Lower leg skin (tissue), 3 donors: ENCODE data around the gene DEFB108B.
"Not testable (repeated sequence)": the region's sequence is repeated elsewhere in the genome, so short reads cannot be mapped to it uniquely, and the experiment has no call there.

Experiments used
- POLR2A ChIP-seq, 2 donors: fragments of 450-650 bp; IDR thresholded peaks; one replicate each; pipeline ENCODE4 v1.6.1; 2016 to 2017; ENCODE audit warnings: antibody characterized with exemption in 2 of 2, mild to moderate bottlenecking in 1 of 2, moderate library complexity in 1 of 2
- TF ChIP-seq, protein P1 (sequence below), 3 donors: fragments of 450-650 bp; IDR thresholded peaks; one replicate each; pipeline ENCODE4 v1.5.1; 2016; ENCODE audit warnings: antibody characterized with exemption in 3 of 3, mild to moderate bottlenecking in 3 of 3, moderate library complexity in 2 of 3

DNA sequence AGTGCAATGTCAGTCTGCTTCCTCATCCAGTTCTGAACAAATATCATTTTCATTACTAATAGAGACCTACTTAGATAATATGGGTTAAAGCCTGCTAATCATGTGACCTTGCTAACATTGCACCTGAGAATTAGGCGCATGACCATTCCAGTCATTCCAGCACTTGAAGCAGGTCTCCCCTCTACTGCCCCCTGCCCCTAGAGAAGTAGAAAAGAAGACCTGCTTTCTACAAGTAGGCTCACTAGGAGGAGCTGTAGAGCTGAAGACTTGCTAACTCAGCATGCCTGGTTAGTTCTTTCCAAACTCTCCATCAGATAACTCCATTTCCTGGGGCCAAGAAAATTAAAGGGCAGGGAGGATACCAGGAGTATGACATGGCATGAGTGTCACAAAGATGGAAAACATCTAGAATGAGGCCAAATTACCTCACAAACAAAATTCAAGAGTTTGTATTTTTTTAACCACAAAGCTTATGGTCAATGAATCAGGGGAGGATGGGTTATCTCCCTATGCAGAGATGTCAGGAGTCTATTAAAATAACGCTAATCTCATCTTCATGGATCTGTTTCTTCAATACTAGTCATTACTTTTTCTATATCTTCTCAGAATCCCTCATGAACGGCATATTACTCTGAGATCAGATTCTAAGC, 31.1 kb downstream of the DEFB108B start:
- TF ChIP-seq, protein P1, sequence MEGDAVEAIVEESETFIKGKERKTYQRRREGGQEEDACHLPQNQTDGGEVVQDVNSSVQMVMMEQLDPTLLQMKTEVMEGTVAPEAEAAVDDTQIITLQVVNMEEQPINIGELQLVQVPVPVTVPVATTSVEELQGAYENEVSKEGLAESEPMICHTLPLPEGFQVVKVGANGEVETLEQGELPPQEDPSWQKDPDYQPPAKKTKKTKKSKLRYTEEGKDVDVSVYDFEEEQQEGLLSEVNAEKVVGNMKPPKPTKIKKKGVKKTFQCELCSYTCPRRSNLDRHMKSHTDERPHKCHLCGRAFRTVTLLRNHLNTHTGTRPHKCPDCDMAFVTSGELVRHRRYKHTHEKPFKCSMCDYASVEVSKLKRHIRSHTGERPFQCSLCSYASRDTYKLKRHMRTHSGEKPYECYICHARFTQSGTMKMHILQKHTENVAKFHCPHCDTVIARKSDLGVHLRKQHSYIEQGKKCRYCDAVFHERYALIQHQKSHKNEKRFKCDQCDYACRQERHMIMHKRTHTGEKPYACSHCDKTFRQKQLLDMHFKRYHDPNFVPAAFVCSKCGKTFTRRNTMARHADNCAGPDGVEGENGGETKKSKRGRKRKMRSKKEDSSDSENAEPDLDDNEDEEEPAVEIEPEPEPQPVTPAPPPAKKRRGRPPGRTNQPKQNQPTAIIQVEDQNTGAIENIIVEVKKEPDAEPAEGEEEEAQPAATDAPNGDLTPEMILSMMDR (IDR thresholded peaks at IDR 0.05): not testable (repeated sequence)
- not testable (repeated sequence) for TF ChIP-seq POLR2A (IDR thresholded peaks at IDR 0.05)
